Left colon (tissue), 2 donors: ENCODE data around the gene CHIC2. TPM values are rescaled to one million over a fixed set of nuclear protein-coding genes. Genes with fewer than 3 reads are reported as not detected.
"Not testable (repeated sequence)": the region's sequence is repeated elsewhere in the genome, so short reads cannot be mapped to it uniquely, and the experiment has no call there.

Experiments
- ATAC-seq: fragments of 200-7000 bp; cut with Tn5 transposase; one replicate; pipeline ENCODE4 v1.9.1; 2020; ENCODE audit warnings: mild to moderate bottlenecking, moderate library complexity
- DNase-seq, 2 donors: peaks; one replicate each; pipeline ENCODE4 v3.0.0-alpha.2; 2020
- intact Hi-C, 2 donors: fragments of 100-400 bp; cut with DNase I in 1 of 2; cut with micrococcal nuclease in 1 of 2; formaldehyde crosslinking; loops; one replicate each; pipeline versions ENCODE4 v1.11.2 to v1.14.0; 2022; cut with DNase I, micrococcal nuclease
- total RNA-seq, 2 donors: library from RNA; stranded (reverse); fragmentation: NEBNext Ultra II Directional; extraction: Animal tissue kit (Norgen Biotek cat#: 25700); gene quantifications; one replicate each; pipeline ENCODE4 v1.2.1, GENCODE V29; 2021
- donor health status: DM: no; HTN: no; CAD: no.
- donor health status: DM: yes; HTN: yes; CAD: no.

CHIC2 gene
- total RNA-seq, 2 donors from 2014 or later, result 19.2 to 21.2 TPM

- intact Hi-C loops, result no loop called here
- ATAC-seq (no peak), DNase-seq (no peak)
Measured at GRCh38 chr4:54025582-54025981, 38.8 kb downstream of the CHIC2 start.

DNA sequence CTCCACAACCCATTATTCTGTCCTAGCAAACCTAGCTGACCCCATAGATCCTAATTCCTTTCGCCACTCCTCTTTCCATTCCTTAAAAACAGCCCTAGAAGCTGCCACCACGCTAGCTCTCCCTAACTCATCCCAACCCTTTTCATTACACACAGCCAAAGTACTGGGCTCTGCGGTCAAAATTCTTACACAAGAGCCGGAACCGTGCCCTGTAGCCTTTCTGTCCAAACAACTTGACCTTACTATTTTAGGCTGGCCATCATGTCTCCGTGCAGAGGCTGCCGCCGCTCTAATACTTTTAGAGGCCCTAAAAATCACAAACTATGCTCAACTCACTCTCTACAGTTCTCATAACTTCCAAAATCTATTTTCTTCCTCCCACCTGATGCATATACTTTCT lies 41.4 kb downstream of the CHIC2 start:
- ATAC-seq, intact Hi-C loops, DNase-seq: not testable (repeated sequence)

GRCh38 chr4:54017974-54018373 lies 46.4 kb downstream of the CHIC2 start:
- DNase-seq, result no peak

GRCh38 chr4:54017308-54017707 lies 47.1 kb downstream of the CHIC2 start:
- no peak for ATAC-seq
- intact Hi-C loops, result no loop called here
- no peak for DNase-seq

More at GRCh38 chr4:54017974-54018373, 46.4 kb downstream of the CHIC2 start:
- intact Hi-C loops, result no loop called here
- ATAC-seq, result no peak

DNA sequence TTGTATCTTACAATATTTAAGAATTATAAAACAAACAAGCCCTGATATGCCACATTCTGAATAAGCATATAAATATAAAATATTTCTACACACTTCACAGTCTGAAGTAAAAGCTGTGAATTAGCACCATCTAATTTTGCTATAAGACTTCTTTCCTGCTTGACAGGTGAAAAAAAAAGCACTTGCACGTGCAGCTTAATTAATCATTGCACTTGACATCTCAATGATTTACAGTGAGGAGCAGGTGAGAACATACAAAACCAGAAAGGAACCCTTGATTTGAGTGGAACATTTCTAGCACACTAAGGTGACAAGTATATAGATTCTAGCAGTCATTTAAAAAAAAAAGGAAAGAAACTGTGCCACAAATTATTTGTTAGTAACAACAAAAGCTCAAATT lies 47.9 kb downstream of the CHIC2 start:
- intact Hi-C loops, result no loop called here
- DNase-seq (no peak), ATAC-seq (no peak)

- ATAC-seq (no peak), DNase-seq (no peak)
- intact Hi-C loops, result no loop called here
Measured at GRCh38 chr4:54015423-54016030, 48.9 kb downstream of the CHIC2 start.

- intact Hi-C loops, result no loop called here
- ATAC-seq (no peak), DNase-seq (no peak)
Measured at GRCh38 chr4:54014666-54015160, 49.7 kb downstream of the CHIC2 start.

DNA sequence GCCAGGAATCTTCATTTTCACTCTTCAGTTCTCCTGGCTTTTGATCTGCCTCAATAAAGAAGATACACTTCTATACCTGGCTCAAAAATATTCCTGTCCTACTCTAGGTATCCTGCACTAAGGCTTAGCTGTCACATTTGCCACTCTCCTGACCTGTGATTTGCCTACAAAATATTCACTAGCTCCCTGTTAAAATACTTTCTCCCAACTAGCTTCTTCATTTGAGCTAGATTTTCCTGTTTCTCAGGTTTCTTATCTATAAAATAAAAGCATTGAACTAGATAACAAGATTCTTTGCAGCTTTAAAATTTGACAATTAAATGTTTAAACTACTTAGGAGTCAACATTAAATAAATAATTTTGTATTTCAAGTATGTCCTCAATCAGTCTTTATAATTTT lies 53.2 kb downstream of the CHIC2 start:
- intact Hi-C loops, result no loop called here
- no peak for ATAC-seq

GRCh38 chr4:54006755-54007154 lies 57.6 kb downstream of the CHIC2 start:
- peak; percentile 8 for ATAC-seq
- DNase-seq, result no peak
- intact Hi-C loops, result no loop called here

More for the DNA sequence above, 53.2 kb downstream of the CHIC2 start:
- no peak for DNase-seq

DNA sequence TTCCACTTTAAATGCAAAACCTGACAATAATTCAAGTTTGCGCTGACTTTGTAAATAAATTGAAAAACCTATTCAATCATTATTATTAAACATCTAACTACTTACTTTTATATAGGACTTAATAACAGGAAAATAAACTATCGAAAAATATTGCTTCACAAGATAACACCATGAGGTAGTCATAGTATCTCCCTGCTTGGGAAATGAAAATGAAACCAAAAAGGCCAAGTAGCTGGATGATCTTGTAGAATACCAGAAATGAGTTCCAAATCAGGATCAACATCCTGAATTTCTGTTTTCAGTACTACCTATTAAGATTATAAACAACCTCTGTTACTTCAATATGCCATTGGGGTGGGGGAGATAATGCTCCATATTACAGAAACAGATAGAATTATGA lies 58.9 kb downstream of the CHIC2 start:
- intact Hi-C loops, result no loop called here
- ATAC-seq (no peak), DNase-seq (no peak)

DNA sequence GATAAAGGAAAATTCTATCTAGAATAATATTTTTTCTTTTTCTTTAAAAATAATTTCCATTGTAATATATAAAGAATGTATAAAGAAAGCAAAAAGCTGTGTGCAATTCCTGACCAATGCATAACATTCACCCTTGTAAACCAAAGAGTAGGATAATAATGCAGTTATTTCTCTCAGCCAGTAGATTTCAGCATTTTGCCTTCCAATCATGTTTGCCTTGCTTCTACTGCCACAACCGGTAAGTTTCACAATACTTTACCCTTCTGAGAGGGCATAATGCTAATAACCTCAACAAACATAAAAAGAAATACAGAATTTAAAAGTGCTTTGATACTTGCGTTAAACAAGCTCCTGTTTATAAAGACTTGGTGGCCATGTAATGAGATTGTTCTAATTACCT lies 59.9 kb downstream of the CHIC2 start:
- intact Hi-C loops, result no loop called here
- DNase-seq, result no peak
- no peak for ATAC-seq

GRCh38 chr4:54001668-54002365 lies 62.6 kb downstream of the CHIC2 start:
- ATAC-seq (no peak), DNase-seq (no peak)
- intact Hi-C loops, result no loop called here

- intact Hi-C loops, result no loop called here
- DNase-seq (no peak), ATAC-seq (no peak)
Measured at GRCh38 chr4:53997898-53998297, 66.5 kb downstream of the CHIC2 start.

GRCh38 chr4:53994382-53995102 lies 69.9 kb downstream of the CHIC2 start:
- ATAC-seq (no peak), DNase-seq (no peak)
- intact Hi-C loops, result no loop called here

GRCh38 chr4:53992785-53993184 lies 71.6 kb downstream of the CHIC2 start:
- DNase-seq (no peak), ATAC-seq (no peak)
- intact Hi-C loops, result no loop called here

DNA sequence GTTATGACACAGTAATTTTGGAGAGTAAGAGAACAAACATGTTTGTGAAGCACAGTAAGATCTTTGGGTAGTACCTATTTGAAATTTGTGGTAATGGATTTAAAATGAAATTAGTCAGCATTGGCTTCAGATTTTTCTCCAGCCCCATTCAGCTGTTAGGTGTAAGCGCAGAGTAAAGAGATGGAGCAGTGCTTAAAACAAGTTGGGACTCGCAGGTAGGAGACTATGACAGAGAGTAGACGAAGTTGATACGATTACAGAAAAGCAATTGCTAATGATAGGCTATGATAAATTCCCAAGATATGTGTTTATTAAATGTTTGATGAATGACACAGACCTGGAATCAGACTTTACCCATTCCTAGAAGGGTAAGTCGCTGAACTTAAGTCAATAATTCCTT lies 72.6 kb downstream of the CHIC2 start:
- no peak for DNase-seq
- no peak for ATAC-seq
- intact Hi-C loops, result no loop called here

- ATAC-seq (no peak), DNase-seq (no peak)
- intact Hi-C loops, result no loop called here
Measured at GRCh38 chr4:53990641-53991040, 73.8 kb downstream of the CHIC2 start.

DNA sequence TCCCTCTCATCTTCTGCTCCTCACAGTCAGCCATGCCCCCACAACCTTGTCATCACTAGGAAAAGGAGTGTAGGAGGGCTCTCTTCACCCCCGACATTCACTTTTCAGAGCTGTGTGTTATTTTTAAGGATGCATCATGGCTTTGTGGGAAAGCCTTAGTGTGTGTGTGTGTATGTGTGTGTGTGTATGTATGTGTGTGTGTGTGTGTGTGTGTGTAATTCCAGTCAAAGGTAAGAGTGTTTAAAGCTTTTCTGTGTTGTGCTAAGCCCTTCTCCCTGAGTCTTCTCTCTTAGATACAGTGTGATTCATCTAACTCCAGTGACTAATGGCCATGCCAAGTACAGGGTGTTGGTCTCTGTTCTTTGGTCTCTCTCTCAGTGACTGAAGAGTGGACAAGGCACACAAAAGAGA lies 76.6 kb downstream of the CHIC2 start:
- intact Hi-C loops, result no loop called here
- DNase-seq (no peak), ATAC-seq (peak; percentile 28)

DNA sequence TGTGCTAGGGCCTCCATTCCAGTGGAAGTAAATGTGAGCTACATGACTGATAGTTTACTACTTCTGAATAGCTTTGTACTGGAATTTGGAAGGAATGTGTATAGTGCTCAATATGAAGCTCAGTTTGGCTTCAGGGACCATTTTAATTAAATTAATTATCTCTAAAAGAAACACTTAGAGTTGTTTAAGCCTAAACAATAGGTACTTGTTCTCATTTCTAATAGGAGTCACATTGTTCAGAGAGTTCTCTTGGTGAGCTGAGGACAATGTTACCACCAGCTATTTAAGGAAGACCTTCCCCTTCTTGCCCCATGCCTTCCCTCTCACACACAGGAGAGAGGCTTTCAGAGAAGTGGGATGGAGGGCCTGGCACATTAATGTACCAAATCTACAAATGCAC lies 78.3 kb downstream of the CHIC2 start:
- no peak for ATAC-seq
- intact Hi-C loops, result no loop called here

DNA sequence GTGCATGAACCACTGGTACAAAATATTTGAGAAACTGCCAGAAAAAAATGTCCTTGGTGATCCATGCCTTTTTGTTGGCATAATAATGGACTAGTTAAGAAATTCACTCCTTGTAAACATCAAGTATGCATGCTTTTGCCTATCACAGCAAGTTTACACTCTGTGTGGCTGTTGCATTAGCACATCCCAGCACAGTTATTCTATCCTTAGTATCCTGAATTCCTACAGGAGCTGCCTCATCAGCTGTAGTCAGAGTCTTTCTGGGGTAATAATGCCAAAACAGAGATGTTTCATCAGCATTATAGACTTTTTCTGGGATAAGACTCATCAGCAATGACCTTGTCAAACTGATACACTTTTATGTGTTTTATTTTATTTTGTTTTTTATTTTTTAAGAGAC lies 82.8 kb downstream of the CHIC2 start:
- intact Hi-C loops, result no loop called here
- DNase-seq (no peak), ATAC-seq (no peak)

More for the DNA sequence above, 78.3 kb downstream of the CHIC2 start:
- no peak for DNase-seq
